SK-N-MC (cell line): ENCODE results near the gene DTNBP1.

ENCODE experiments used
- EZH2 ChIP-seq: fragments of 200-600 bp; sonication (generic); IDR thresholded peaks from one replicate; pipeline ENCODE4 v1.6.1; 2017; ENCODE audit warnings: antibody characterized with exemption
- FOXP2 ChIP-seq: optimal IDR thresholded peaks from 2 replicates; pipeline ENCODE3; 2011; ENCODE audit warnings: mild to moderate bottlenecking, moderate library complexity; ENCODE audit not compliant: insufficient read depth; ENCODE audit errors: extremely low read length, control extremely low read depth
- POLR2AphosphoS5 ChIP-seq: IDR thresholded peaks from 2 replicates; pipeline ENCODE4 v1.6.1; 2012; ENCODE audit warnings: mild to moderate bottlenecking, low read depth, low read length, borderline replicate concordance

GRCh38 chr6:15616261-15616660, 46.6 kb downstream of the DTNBP1 start:
- TF ChIP-seq EZH2 (no peak), POLR2AphosphoS5 (no peak), FOXP2 (no peak)
